Activated B cell treated with CpG ODN at 0.5 μM for 24 hours (primary cell): Measurements from ENCODE around the gene C9orf152. TPM values are rescaled to one million over a fixed set of nuclear protein-coding genes. Genes with fewer than 3 reads are reported as not detected.

ENCODE experiments used
- ATAC-seq: fragments of 200-7000 bp; cut with Tn5 transposase; one replicate; pipeline ENCODE4 v1.10.0; 2021; ENCODE audit warnings: low read depth, mild to moderate bottlenecking, moderate library complexity
- CTCF ChIA-PET: fragments of 350-600 bp; sonication (Branson Sonifier 250); formaldehyde crosslinking; loops from one replicate; lab custom pipeline; 2021; ENCODE audit warnings: antibody characterized with exemption; lab: Charles Lee
- POLR2A ChIA-PET: fragments of 350-600 bp; sonication (Branson Sonifier 250); formaldehyde crosslinking; loops from one replicate; lab custom pipeline; 2021; ENCODE audit warnings: antibody characterized with exemption; lab: Charles Lee
- DNase-seq: peaks from one replicate; pipeline ENCODE4 v3.0.0; 2022
- H3K27ac Mint-ChIP-seq: one replicate; pipeline ENCODE4 v1.8.0; 2020; ENCODE audit warnings: mixed read lengths
- H3K27me3 Mint-ChIP-seq: one replicate; pipeline ENCODE4 v1.8.0; 2021; ENCODE audit warnings: mixed read lengths
- H3K36me3 Mint-ChIP-seq: one replicate; pipeline ENCODE4 v1.8.0; 2021; ENCODE audit warnings: low read depth, mixed read lengths
- H3K4me1 Mint-ChIP-seq: one replicate; pipeline ENCODE4 v1.8.0; 2021; ENCODE audit warnings: mixed read lengths
- H3K4me3 Mint-ChIP-seq: one replicate; pipeline ENCODE4 v1.8.0; 2020; ENCODE audit warnings: mild to moderate bottlenecking, mixed read lengths
- H3K9me3 Mint-ChIP-seq: one replicate; pipeline ENCODE4 v1.8.0; 2020; ENCODE audit warnings: mixed read lengths
- intact Hi-C: fragments of 100-400 bp; cut with micrococcal nuclease; formaldehyde crosslinking; loops from one replicate; pipeline ENCODE4 v1.15.1; 2024
- total RNA-seq: library from RNA; stranded (reverse); gene quantifications from 2 replicates; pipeline ENCODE4 v1.2.3, GENCODE V29; 2022
- TF ChIP-seq, protein P1 (sequence below): fragments of 200-600 bp; IDR thresholded peaks from one replicate; pipeline ENCODE4 v1.8.0; 2022; ENCODE audit warnings: antibody characterized with exemption, mild to moderate bottlenecking

Gene C9orf152
- total RNA-seq, 1 donor from 2014 or later: not detected

DNA sequence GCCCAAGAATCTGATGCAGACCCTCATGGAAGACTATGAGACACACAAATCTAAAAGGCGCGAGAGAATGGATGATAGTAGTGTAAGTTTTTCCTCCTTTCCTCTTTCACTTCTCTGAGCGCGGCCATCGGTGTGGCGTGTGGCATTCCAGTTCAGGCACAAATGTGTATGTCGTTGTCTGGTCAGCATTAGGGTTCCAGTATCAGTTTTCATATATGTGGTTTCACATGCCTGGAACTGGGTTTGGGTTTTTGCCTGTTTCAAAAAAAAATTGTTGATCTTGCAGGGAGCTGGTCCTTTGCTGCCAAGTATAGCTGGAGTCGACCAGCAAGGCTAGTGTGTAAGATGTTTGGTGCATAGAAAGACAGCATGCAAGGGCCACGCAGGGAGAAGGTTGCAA is 51.5 kb downstream of the C9orf152 start:
- peaks cover 85% of the 10 kb centered on the region for H3K36me3 Mint-ChIP-seq
- intact Hi-C loops: no loop called here
- peaks cover 99% of the 10 kb centered on the region for H3K4me1 Mint-ChIP-seq

GRCh38 chr9:110155751-110156150 is 52.2 kb downstream of the C9orf152 start:
- POLR2A ChIA-PET: no interaction called here

More for the DNA sequence above, 51.5 kb downstream of the C9orf152 start:
- Mint-ChIP-seq H3K4me3 (peak overlapping the region; percentile 29), H3K27ac (peak overlapping the region; percentile 68), H3K27me3 (no peaks in the 10 kb centered on the region), H3K9me3 (no peaks in the 10 kb centered on the region)
- ChIA-PET POLR2A (interaction anchor here (0.8 to 1.8 kb wide), 4 partner anchors 63 to 253 kb away, joined by 3 to 4 read pairs (median 3); no protein-coding TSS in a partner anchor), CTCF (interaction anchor here (1.1 to 1.2 kb wide), 2 partner anchors 8 to 23 kb away, joined by 3 to 5 read pairs; no protein-coding TSS in a partner anchor)
- TF ChIP-seq, protein P1, sequence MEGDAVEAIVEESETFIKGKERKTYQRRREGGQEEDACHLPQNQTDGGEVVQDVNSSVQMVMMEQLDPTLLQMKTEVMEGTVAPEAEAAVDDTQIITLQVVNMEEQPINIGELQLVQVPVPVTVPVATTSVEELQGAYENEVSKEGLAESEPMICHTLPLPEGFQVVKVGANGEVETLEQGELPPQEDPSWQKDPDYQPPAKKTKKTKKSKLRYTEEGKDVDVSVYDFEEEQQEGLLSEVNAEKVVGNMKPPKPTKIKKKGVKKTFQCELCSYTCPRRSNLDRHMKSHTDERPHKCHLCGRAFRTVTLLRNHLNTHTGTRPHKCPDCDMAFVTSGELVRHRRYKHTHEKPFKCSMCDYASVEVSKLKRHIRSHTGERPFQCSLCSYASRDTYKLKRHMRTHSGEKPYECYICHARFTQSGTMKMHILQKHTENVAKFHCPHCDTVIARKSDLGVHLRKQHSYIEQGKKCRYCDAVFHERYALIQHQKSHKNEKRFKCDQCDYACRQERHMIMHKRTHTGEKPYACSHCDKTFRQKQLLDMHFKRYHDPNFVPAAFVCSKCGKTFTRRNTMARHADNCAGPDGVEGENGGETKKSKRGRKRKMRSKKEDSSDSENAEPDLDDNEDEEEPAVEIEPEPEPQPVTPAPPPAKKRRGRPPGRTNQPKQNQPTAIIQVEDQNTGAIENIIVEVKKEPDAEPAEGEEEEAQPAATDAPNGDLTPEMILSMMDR: no peak
- ATAC-seq (no peak), DNase-seq (no peak)

GRCh38 chr9:110153431-110153830 is 54.5 kb downstream of the C9orf152 start:
- Mint-ChIP-seq H3K36me3 (peaks cover 79% of the 10 kb centered on the region), H3K4me3 (no peak overlapping the region), H3K27me3 (no peaks in the 10 kb centered on the region), H3K9me3 (peaks cover 4% of the 10 kb centered on the region), H3K4me1 (peaks cover 100% of the 10 kb centered on the region), H3K27ac (no peak overlapping the region)
- CTCF ChIA-PET: interaction anchor here (0.8 to 8.2 kb wide), 4 partner anchors 65 to 249 kb away, joined by 3 to 140 read pairs (median 4); no protein-coding TSS in a partner anchor
- intact Hi-C loops: loop anchor here (1.0 to 5.0 kb wide), 7 partner anchors 63 to 581 kb away; no protein-coding TSS in a partner anchor
- DNase-seq (no peak), ATAC-seq (no peak)
- TF ChIP-seq, protein P1: no peak
- POLR2A ChIA-PET: interaction anchor here (1.9 to 2.3 kb wide), 2 partner anchors 179 to 186 kb away, joined by 5 to 7 read pairs; no protein-coding TSS in a partner anchor

More at GRCh38 chr9:110155751-110156150, 52.2 kb downstream of the C9orf152 start:
- CTCF ChIA-PET: no interaction called here
- TF ChIP-seq, protein P1: no peak
- no peak for DNase-seq
- peak overlapping the region; percentile 68 for H3K27ac Mint-ChIP-seq
- no peaks in the 10 kb centered on the region for H3K9me3 Mint-ChIP-seq
- intact Hi-C loops: no loop called here
- H3K4me3 Mint-ChIP-seq: no peak overlapping the region
- peaks cover 99% of the 10 kb centered on the region for H3K4me1 Mint-ChIP-seq
- H3K36me3 Mint-ChIP-seq: peaks cover 85% of the 10 kb centered on the region
- no peak for ATAC-seq
- H3K27me3 Mint-ChIP-seq: no peaks in the 10 kb centered on the region

- H3K4me1 Mint-ChIP-seq: peaks cover 100% of the 10 kb centered on the region
- ChIA-PET POLR2A (interaction anchor here (0.6 to 2.3 kb wide), 6 partner anchors 97 to 249 kb away, joined by 3 to 8 read pairs (median 4); no protein-coding TSS in a partner anchor), CTCF (interaction anchor here (0.8 to 8.2 kb wide), 15 partner anchors 9 to 578 kb away, joined by 3 to 140 read pairs (median 4); no protein-coding TSS in a partner anchor)
- H3K27ac Mint-ChIP-seq: peak overlapping the region; percentile 81
- H3K36me3 Mint-ChIP-seq: peaks cover 79% of the 10 kb centered on the region
- intact Hi-C loops: loop anchor here (1.0 to 5.0 kb wide), 7 partner anchors 64 to 581 kb away; no protein-coding TSS in a partner anchor
- H3K4me3 Mint-ChIP-seq: peak overlapping the region; percentile 39
- TF ChIP-seq, protein P1: no peak
- no peak for DNase-seq
- H3K9me3 Mint-ChIP-seq: peaks cover 4% of the 10 kb centered on the region
- H3K27me3 Mint-ChIP-seq: no peaks in the 10 kb centered on the region
- ATAC-seq: peak; percentile 32
These were observed 55.1 kb downstream of the C9orf152 start for GRCh38 chr9:110152704-110153374.

Other genes starting within 250 kb of the C9orf152 start
- gene TXN, start 48.3 kb upstream of the C9orf152 start, total RNA-seq: 205 and 237 TPM in 2 replicates
- gene TXNDC8, start 129.7 kb upstream of the C9orf152 start, total RNA-seq: not detected in 2 replicates